GM20000 (cell line): ENCODE measurements around the gene CBR3.

ENCODE experiments used
- DNase-seq: peaks from one replicate; pipeline ENCODE4 v3.0.0; 2012; ENCODE audit warnings: low spot score
- TF ChIP-seq, protein P1 (sequence below): IDR thresholded peaks from 2 replicates; pipeline ENCODE4 v1.5.1; 2012; ENCODE audit warnings: mild to moderate bottlenecking, control low read depth; ENCODE audit errors: extremely low read depth, missing control alignments

CBR3 gene

DNA sequence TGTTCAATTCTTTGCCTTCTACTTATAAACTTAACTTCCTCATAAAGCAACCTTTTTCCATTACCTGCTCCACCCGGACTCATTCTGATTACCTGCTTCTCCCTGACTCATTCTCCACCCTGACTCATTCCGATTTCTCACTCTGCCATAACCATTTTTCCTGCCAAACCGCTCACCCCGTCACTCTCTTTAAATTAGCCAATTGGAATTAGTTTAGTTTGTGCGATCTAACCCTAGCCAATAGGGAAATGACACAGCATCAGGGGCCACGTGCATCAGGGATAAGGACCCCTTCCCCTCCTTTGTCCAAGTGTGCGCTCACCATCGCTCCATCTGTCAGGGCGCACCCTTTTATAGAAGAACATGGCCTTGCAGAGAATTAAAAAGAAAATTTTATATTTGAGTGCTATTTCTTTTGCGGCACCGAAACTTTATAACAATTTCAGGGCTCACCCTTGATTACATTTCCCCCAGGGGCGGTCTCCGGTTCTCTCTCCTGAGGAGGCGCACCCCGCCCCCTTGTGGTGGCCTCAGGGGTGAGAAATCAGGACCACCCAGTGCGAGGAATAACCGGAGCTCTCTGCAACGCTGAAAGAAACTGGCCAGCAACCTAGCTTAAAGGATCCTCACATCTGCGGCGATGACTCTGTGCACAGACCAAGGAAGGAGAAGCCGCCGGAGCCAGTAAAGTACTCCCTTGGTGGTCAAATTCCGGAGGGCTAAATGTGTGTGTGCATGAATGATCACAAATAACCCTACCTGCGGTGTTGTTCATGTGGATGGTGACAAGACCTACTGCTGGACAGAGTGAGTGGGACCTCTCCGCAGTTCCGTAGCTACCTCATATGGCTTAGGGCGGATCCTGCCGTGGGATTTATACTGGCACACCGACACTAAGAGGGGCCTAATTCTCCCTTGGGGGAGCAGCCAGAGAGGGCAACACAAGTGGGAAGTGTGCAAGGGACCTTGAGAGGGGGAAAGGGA, 30.3 kb upstream of the CBR3 start:
- no peak for DNase-seq
- TF ChIP-seq, protein P1, sequence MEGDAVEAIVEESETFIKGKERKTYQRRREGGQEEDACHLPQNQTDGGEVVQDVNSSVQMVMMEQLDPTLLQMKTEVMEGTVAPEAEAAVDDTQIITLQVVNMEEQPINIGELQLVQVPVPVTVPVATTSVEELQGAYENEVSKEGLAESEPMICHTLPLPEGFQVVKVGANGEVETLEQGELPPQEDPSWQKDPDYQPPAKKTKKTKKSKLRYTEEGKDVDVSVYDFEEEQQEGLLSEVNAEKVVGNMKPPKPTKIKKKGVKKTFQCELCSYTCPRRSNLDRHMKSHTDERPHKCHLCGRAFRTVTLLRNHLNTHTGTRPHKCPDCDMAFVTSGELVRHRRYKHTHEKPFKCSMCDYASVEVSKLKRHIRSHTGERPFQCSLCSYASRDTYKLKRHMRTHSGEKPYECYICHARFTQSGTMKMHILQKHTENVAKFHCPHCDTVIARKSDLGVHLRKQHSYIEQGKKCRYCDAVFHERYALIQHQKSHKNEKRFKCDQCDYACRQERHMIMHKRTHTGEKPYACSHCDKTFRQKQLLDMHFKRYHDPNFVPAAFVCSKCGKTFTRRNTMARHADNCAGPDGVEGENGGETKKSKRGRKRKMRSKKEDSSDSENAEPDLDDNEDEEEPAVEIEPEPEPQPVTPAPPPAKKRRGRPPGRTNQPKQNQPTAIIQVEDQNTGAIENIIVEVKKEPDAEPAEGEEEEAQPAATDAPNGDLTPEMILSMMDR: no peak

DNA sequence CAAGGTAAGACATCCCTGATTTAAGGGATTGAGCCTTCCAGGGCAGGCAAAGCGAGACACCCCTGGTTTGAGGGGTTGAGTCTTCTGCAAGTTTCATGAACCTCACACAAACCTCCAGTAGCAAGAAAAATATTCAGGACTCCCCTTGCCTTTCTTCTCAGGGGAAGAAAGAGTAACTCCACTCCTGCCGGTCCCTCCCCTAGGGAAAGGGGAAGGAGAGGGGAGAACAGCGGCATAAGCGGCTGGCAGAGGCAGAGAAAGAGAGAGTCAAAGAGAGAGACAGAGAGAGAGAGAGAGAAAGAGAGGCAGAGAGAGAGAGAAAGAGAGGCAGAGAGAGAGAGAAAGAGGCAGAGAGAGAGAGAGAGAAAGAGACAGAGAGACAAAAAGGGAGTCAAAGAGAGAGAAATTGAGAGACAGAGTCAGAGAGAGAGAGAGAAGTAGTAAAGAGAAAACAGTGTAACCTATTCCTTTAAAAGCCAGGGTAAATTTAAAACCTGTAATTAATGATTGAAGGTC, 29.5 kb upstream of the CBR3 start:
- no peak for DNase-seq
- TF ChIP-seq, protein P1: no peak

DNA sequence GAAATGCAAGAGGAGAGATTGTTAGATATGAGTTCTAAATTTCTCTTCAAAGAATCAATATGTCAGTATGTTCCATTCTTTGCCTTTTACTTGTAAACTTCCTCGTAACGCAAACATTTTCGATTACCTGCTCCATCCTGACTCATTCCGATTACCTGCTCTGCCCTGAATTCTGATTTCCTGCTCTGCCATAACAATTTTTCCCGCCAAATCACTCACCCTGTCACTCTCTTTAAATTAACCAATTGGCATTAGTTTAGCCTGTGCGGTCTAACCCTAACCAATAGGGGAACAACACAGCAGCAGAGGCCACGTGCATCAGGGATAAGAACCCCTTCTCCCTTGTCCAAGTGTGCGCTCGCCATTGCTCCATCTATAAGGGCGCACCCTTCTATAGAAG, 25.0 kb upstream of the CBR3 start:
- TF ChIP-seq, protein P1: no peak
- DNase-seq: no peak

DNA sequence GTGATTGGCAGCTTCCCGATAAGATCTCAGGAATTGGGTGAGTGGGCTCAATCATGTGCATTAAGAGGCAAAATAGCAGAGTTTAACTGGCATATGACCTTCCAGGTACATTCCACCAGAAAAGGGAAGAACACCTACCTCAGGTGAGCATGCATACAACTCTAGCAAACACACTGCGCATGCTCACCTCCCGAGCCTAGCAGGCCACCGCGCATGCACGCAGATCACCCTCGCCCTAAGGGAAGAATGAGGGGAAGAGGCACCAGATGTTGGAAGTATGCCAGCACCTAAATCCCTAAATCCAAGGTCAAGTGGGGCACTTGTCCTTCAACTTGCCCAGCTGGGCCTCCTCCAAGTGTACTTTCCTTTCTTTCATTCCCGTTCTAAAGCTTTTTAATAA, 23.6 kb upstream of the CBR3 start:
- DNase-seq: no peak

DNA sequence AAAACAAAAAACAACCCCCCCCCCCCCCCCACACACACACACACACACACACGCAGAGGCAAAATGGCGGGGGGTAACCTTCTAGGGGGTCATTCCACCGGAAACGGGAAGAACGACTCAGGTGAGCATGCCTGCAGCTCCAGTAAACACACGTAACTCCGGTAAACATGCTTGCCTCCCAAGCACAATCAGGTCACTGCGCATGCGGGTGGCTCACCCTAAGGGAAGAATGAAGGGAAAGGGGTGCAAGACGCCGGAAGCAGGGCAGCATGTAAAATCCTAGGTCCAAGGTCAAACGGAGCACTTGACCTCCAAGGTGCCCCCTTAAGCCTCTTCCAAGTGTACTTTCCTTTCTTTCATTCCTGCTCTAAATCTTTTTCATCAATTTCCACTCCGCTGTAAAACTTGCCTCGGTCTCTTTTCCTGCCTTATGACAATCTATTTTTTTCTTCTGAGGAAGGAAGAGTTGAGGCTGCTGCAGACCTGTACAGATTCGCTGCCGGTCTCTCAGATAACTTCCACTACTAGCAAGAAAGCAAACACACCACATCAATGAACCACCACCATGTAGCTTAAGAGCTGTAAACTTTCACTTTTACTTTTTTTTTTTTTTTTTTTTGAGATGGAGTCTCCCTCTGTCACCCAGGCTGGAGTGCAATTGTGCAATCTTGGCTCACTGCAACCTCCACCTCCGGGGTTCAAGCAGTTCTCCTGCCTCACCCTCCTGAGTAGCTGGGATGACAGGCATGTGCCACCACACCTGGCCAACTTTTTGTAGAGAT, 21.0 kb upstream of the CBR3 start:
- DNase-seq: no peak
- TF ChIP-seq, protein P1: no peak

More for the DNA sequence above, 23.6 kb upstream of the CBR3 start:
- TF ChIP-seq, protein P1: no peak

DNA sequence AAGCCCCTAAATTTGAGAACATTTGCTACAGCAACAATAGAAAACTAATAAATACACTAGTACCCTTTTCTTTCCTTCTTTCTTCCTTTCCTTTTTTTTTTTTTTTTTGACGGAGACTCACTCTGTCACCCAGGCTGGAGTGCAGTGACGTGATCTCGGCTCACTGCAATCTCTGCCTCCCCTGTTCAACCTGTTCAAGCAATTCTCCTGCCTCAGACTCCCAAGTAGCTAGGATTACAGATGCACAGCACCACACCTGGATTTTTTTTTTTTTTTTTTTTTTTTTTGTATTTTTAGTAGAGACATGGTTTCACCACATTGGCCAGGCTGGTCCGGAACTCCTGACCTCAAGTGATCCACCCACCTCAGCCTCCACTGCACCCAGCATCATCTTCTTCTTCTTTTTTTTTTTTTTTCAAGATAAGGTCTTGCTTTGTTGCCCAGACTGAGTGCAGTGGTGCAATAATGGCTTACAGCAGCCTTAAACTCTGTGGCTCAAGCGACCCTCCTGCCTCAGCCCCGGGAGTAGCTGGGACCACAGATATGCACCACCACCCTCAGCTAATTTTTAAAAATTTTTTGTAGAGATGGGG, 19.6 kb upstream of the CBR3 start:
- DNase-seq: no peak
- TF ChIP-seq, protein P1: no peak
